Lower leg skin (tissue), 3 donors: ENCODE measurements around the gene FAM171A2.

Experiments
- POLR2A ChIP-seq, 2 donors: fragments of 450-650 bp; IDR thresholded peaks; one replicate each; pipeline ENCODE4 v1.6.1; 2016 to 2017; ENCODE audit warnings: antibody characterized with exemption in 2 of 2, mild to moderate bottlenecking in 1 of 2, moderate library complexity in 1 of 2
- TF ChIP-seq, protein P1 (sequence below), 3 donors: fragments of 450-650 bp; IDR thresholded peaks; one replicate each; pipeline ENCODE4 v1.5.1; 2016; ENCODE audit warnings: antibody characterized with exemption in 3 of 3, mild to moderate bottlenecking in 3 of 3, moderate library complexity in 2 of 3

DNA sequence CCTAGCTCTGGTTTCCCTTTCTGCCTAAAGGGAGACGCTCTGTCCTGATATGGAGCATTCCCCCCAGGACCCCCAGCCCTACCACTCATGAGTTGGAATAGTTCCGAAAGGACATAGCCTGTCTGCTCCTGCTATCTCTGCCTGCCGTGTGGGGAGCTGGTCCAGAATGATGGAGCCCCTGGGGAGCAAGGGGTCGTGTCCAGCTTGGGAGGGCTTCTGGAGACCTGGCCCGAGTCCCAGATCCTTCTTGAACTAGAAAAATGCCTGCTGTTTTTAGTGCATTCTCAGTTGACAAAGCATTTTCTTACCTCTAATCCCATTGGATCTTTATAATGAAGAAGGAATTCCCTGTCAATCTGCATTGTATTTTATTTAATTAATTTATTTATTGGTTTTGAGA is 27.7 kb downstream of the FAM171A2 start:
- TF ChIP-seq, protein P1, sequence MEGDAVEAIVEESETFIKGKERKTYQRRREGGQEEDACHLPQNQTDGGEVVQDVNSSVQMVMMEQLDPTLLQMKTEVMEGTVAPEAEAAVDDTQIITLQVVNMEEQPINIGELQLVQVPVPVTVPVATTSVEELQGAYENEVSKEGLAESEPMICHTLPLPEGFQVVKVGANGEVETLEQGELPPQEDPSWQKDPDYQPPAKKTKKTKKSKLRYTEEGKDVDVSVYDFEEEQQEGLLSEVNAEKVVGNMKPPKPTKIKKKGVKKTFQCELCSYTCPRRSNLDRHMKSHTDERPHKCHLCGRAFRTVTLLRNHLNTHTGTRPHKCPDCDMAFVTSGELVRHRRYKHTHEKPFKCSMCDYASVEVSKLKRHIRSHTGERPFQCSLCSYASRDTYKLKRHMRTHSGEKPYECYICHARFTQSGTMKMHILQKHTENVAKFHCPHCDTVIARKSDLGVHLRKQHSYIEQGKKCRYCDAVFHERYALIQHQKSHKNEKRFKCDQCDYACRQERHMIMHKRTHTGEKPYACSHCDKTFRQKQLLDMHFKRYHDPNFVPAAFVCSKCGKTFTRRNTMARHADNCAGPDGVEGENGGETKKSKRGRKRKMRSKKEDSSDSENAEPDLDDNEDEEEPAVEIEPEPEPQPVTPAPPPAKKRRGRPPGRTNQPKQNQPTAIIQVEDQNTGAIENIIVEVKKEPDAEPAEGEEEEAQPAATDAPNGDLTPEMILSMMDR (IDR thresholded peaks at IDR 0.05) = no peak
- no peak for TF ChIP-seq POLR2A (IDR thresholded peaks at IDR 0.05)
